IMR-90 (cell line): ENCODE measurements around the gene PCGF2.

Experiments used
- BHLHE40 ChIP-seq: fragments of 150-350 bp; IDR thresholded peaks from 2 replicates; pipeline ENCODE4 v1.6.1; 2016; ENCODE audit warnings: mild to moderate bottlenecking, low read depth, low read length
- CEBPB ChIP-seq: IDR thresholded peaks from 2 replicates; pipeline ENCODE4 v1.6.1; 2012; ENCODE audit warnings: low read depth, low read length, improper control_type of control experiment
- CTCF ChIP-seq: conservative IDR thresholded peaks from 2 replicates; pipeline ENCODE4 v1.5.1; 2012; ENCODE audit warnings: mild to moderate bottlenecking, low read depth, low read length, improper control_type of control experiment
- FOS ChIP-seq: fragments of 150-350 bp; IDR thresholded peaks from 2 replicates; pipeline ENCODE4 v1.6.1; 2016; ENCODE audit warnings: low read depth, low read length
- MAZ ChIP-seq: IDR thresholded peaks from 2 replicates; pipeline ENCODE4 v1.6.1; 2012; ENCODE audit warnings: low read depth, mild to moderate bottlenecking, low read length, improper control_type of control experiment, moderate library complexity, borderline replicate concordance
- NFE2L2 ChIP-seq: fragments of 150-350 bp; IDR thresholded peaks from 2 replicates; pipeline ENCODE4 v1.6.1; 2016; ENCODE audit warnings: low read depth, mild to moderate bottlenecking, low read length
- POLR2A ChIP-seq: IDR thresholded peaks from 2 replicates; pipeline ENCODE4 v1.6.1; 2012; ENCODE audit warnings: mild to moderate bottlenecking, low read depth, low read length
- RAD21 ChIP-seq: IDR thresholded peaks from 2 replicates; pipeline ENCODE4 v1.6.1; 2012; ENCODE audit warnings: low read length, improper control_type of control experiment
- SMC3 ChIP-seq: fragments of 150-350 bp; IDR thresholded peaks from 2 replicates; pipeline ENCODE4 v1.6.1; 2016; ENCODE audit warnings: low read depth, mild to moderate bottlenecking, antibody characterized with exemption, low read length, moderate library complexity
- USF2 ChIP-seq: fragments of 150-350 bp; IDR thresholded peaks from 2 replicates; pipeline ENCODE4 v1.6.1; 2017; ENCODE audit warnings: mild to moderate bottlenecking, antibody characterized with exemption, low read length, low read depth

GRCh38 chr17:38727736-38728135 is 20.4 kb downstream of the PCGF2 start:
- no peak for TF ChIP-seq CTCF
- no peak for TF ChIP-seq POLR2A
- no peak for TF ChIP-seq CEBPB
- TF ChIP-seq BHLHE40, result no peak
- TF ChIP-seq MAZ, result no peak
- TF ChIP-seq USF2, result no peak
- no peak for TF ChIP-seq RAD21
- no peak for TF ChIP-seq SMC3
- TF ChIP-seq NFE2L2, result no peak
- TF ChIP-seq FOS, result no peak
